HepG2 (cell line): ENCODE results near the gene UFSP2. TPM values are rescaled to one million over a fixed set of nuclear protein-coding genes. Genes with fewer than 3 reads are reported as not detected.

Experiments
- ATF1 ChIP-seq: IDR thresholded peaks from 2 replicates; pipeline ENCODE4 v1.6.1; 2016; ENCODE audit warnings: mild to moderate bottlenecking, control low read depth
- DBP ChIP-seq: sonication (generic); formaldehyde crosslinking; IDR thresholded peaks from 2 replicates; pipeline ENCODE4 v1.4.0; 2020; ENCODE audit warnings: missing genetic modification reagents; ENCODE audit errors: not compliant biosample characterization
- MBNL3 ChIP-seq: fragments of 250-450 bp; sonication (Bioruptor Pico); conservative IDR thresholded peaks from 2 replicates; pipeline ENCODE4 v1.8.0; 2022; ENCODE audit warnings: mild to moderate bottlenecking, inconsistent platforms
- NR2F1 ChIP-seq, 2 experiments: fragments of 450-650 bp in 1 of 2; formaldehyde crosslinking in 1 of 2; IDR thresholded peaks; 2 replicates each; pipeline versions ENCODE4 v1.5.0 to v1.6.1; 2016 to 2020; ENCODE audit warnings: mild to moderate bottlenecking in 1 of 2, missing compliant biosample characterization in 1 of 2, missing genetic modification reagents in 1 of 2, moderate library complexity in 1 of 2
- ZBTB10 ChIP-seq: sonication (generic); formaldehyde crosslinking; IDR thresholded peaks from 2 replicates; pipeline ENCODE4 v1.4.0; 2020; ENCODE audit warnings: missing genetic modification reagents, borderline replicate concordance
- ZBTB26 ChIP-seq: IDR thresholded peaks from 2 replicates; pipeline ENCODE4 v1.6.1; 2016; ENCODE audit warnings: missing compliant biosample characterization, missing genetic modification reagents, borderline replicate concordance
- ZNF232 ChIP-seq: sonication (generic); formaldehyde crosslinking; IDR thresholded peaks from 2 replicates; pipeline ENCODE4 v1.4.0; 2020; ENCODE audit warnings: missing genetic modification reagents, borderline replicate concordance
- ZNF367 ChIP-seq: sonication (generic); formaldehyde crosslinking; IDR thresholded peaks from 2 replicates; pipeline ENCODE4 v1.4.0; 2020; ENCODE audit warnings: missing genetic modification reagents, borderline replicate concordance
- ZNF549 ChIP-seq: sonication (generic); formaldehyde crosslinking; IDR thresholded peaks from 2 replicates; pipeline ENCODE4 v1.5.0; 2020; ENCODE audit warnings: missing genetic modification reagents
- ZNF605 ChIP-seq: sonication (generic); formaldehyde crosslinking; IDR thresholded peaks from 2 replicates; pipeline ENCODE4 v1.8.0; 2022; ENCODE audit warnings: mild to moderate bottlenecking, missing genetic modification reagents
- ZNF687 ChIP-seq: sonication (generic); formaldehyde crosslinking; IDR thresholded peaks from 2 replicates; pipeline ENCODE4 v1.5.1; 2020; ENCODE audit warnings: mild to moderate bottlenecking, missing genetic modification reagents, moderate library complexity
- ZNF770 ChIP-seq: sonication (generic); formaldehyde crosslinking; IDR thresholded peaks from 2 replicates; pipeline ENCODE4 v1.5.0; 2020; ENCODE audit warnings: mild to moderate bottlenecking, missing genetic modification reagents
- ZXDC ChIP-seq: sonication (generic); formaldehyde crosslinking; IDR thresholded peaks from 2 replicates; pipeline ENCODE4 v1.5.0; 2020; ENCODE audit warnings: mild to moderate bottlenecking, missing genetic modification reagents
- polyA plus RNA-seq, 8 experiments: library from polyadenylated mRNA; depleted of rRNA in 3 of 8; stranded (reverse) in 7 of 8; unstranded in 1 of 8; fragments of >200 nt; fragmentation: Illumina TruSeq in 4 of 8; extraction: Trizol in 4 of 8; gene quantifications; 2 replicates each; pipeline versions ENCODE4 v1.2.1 to v1.2.3, GENCODE V29; 2011 to 2016; ENCODE audit warnings: low read depth in 4 of 8, missing spikeins in 1 of 8, mixed read lengths in 1 of 8; ENCODE audit not compliant: insufficient read depth in 1 of 8
- total RNA-seq, 5 experiments: library from RNA; depleted of rRNA; stranded (reverse); fragments of >200 nt; fragmentation: Illumina TruSeq; extraction: Trizol; gene quantifications; 2 replicates each; pipeline ENCODE4 v1.2.3, GENCODE V29; 2016; ENCODE audit warnings: low read depth in 1 of 5

The UFSP2 gene
- total and polyA plus RNA-seq, 2 of the 13 experiments (the other 11 are each of a cell fraction or from before 2014, with no cell fraction given): 24.1 to 32.3 TPM

- TF ChIP-seq DBP (CRISPR knock-in tag): peak; percentile 63
- peak; percentile 71 for TF ChIP-seq ZBTB10 (CRISPR knock-in tag)
- 0 out of 4 replicates have a peak, but pooled peaks of 1 of the 2 experiments have one; percentile 13 for TF ChIP-seq NR2F1 (CRISPR knock-in tag; IDR thresholded peaks at IDR 0.05)
- TF ChIP-seq ZNF605 (CRISPR knock-in tag): peak; percentile 93
- TF ChIP-seq ZXDC (CRISPR knock-in tag): peak; percentile 91; the same call in 1 of the 2 replicates
- peak; percentile 98 for TF ChIP-seq ZNF232
- TF ChIP-seq ZNF770 (CRISPR knock-in tag): peak; percentile 78
- TF ChIP-seq ZNF549 (CRISPR knock-in tag): 0 out of 2 replicates have a peak, but pooled peaks have one; percentile 7
- TF ChIP-seq ATF1 (CRISPR knock-in tag): no peak
- peak; percentile 94 for TF ChIP-seq ZNF367 (CRISPR knock-in tag)
- peak; percentile 79; the same call in 1 of the 2 replicates for TF ChIP-seq ZBTB26 (CRISPR knock-in tag)
- TF ChIP-seq MBNL3 (CRISPR knock-in tag): no peak
- peak; percentile 99 for TF ChIP-seq ZNF687 (CRISPR knock-in tag)
Measured at GRCh38 chr4:185395956-185396723, 29.6 kb downstream of the UFSP2 start (continued).
